Measurements from ENCODE around the gene NCOA7. TPM values are rescaled to one million over a fixed set of nuclear protein-coding genes. Genes with fewer than 3 reads are reported as not detected.

Gene NCOA7
- total and polyA plus RNA-seq, 2 of the 8 experiments (the other 6 are each of a cell fraction or from before 2014, with no cell fraction given), result 2.6 to 10.7 TPM

DNA sequence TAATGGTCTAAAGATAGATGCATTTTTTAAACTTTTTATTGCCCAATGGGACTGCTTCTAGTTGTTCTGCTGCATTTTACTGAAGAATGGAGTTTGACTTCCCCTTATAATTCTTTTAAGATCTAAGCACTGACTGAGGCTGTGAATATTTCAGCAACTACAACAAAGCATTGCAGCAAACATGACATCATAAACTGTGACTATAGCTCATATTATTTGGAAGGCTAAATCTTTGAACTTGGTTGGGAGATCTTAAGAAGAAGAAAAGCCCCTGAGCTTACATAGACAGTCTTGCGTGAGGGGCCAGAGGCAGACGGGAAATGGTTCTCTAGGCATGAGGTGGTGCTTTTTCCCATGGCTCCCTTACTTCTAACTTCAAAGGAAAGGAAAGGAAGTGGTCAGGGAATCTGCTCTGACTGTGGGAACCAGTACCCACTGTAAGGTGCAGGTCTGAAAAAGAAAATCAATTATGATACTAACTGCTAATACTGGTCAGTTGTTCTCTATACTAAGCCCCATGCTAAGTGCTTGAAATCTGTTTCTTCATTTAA, 26.6 kb upstream of the NCOA7 start:
- Histone ChIP-seq H3K9ac (replicated peaks in 1 of 4; ENCODE audit: extremely low read depth in 1 of 4, low read depth in 3 of 4, low read length in 3 of 4) (no peak overlapping the region), H4K8ac (ENCODE audit: extremely low read depth, insufficient read depth, low read length) (no peak overlapping the region), H3K27me3 (replicated peaks in 1 of 4; ENCODE audit: control insufficient read depth in 3 of 4, extremely low read depth in 1 of 4, insufficient read depth in 3 of 4, low read length in 3 of 4) (no peaks in the 10 kb centered on the region), H3K4ac (replicated peaks; ENCODE audit: insufficient read length, low read depth, low read length) (no peak overlapping the region), H2AFZ (ENCODE audit: low read length) (no peak overlapping the region), H4K91ac (replicated peaks; ENCODE audit: insufficient read length, low read length) (no peak overlapping the region), H3K4me3 (ENCODE audit: extremely low read depth in 1 of 4, insufficient read depth in 2 of 4, low read depth in 3 of 4, low read length in 4 of 4) (no peak overlapping the region), H2BK15ac (ENCODE audit: low read length) (no peak overlapping the region), H3K23ac (ENCODE audit: insufficient read length) (no peak overlapping the region), H3K14ac (ENCODE audit: insufficient read length) (no peak overlapping the region), H2BK12ac (ENCODE audit: low read depth, low read length) (no peak overlapping the region), H3K4me1 (replicated peaks in 1 of 4; ENCODE audit: control insufficient read depth in 3 of 4, insufficient read depth in 4 of 4, low read length in 3 of 4) (no peaks in the 10 kb centered on the region), H3K27ac (ENCODE audit: low read depth, low read length) (no peak overlapping the region), H3K9me3 (ENCODE audit: insufficient read depth in 2 of 2, low read depth in 1 of 2, low read length in 1 of 2) (no peaks in the 10 kb centered on the region), H3K79me2 (ENCODE audit: control insufficient read depth in 1 of 2, insufficient read depth in 2 of 2, low read length in 2 of 2) (no peaks in the 10 kb centered on the region), H3K56ac (replicated peaks; ENCODE audit: insufficient read length, low read depth, low read length) (no peak overlapping the region), H3K18ac (ENCODE audit: extremely low read depth, low read length) (no peak overlapping the region), H2AK5ac (ENCODE audit: low read depth, low read length) (no peak overlapping the region), H2BK20ac (ENCODE audit: low read length) (no peak overlapping the region), H4K5ac (ENCODE audit: insufficient read length, low read depth, low read length) (no peak overlapping the region), H2BK120ac (replicated peaks; ENCODE audit: low read depth, low read length) (no peak overlapping the region), H2BK5ac (ENCODE audit: low read depth, low read length) (no peak overlapping the region), H3K36me3 (ENCODE audit: control insufficient read depth in 2 of 4, insufficient read depth in 4 of 4, low read length in 3 of 4) (peaks cover 0 to 11% (median 5%) of the 10 kb centered on the region in 4 experiments; a peak in 3 of 8 replicates), H3K79me1 (ENCODE audit: low read depth, low read length) (no peaks in the 10 kb centered on the region), H3K23me2 (ENCODE audit: low read depth, low read length) (no peaks in the 10 kb centered on the region), H3K4me2 (ENCODE audit: insufficient read depth in 1 of 2, low read depth in 2 of 2, low read length in 2 of 2) (no peak overlapping the region), H4K20me1 (replicated peaks in 1 of 2; ENCODE audit: control insufficient read depth in 1 of 2, insufficient read depth in 2 of 2, low read length in 2 of 2) (peaks cover 0 to 3% of the 10 kb centered on the region in 2 experiments)
- FAIRE-seq (no peak), DNase-seq (ENCODE audit: low read depth in 1 of 2, low spot score in 2 of 2) (no peak)
- WGBS, 2 experiments (ENCODE audit: extremely low coverage in 1 of 2, insufficient coverage in 1 of 2, insufficient read length in 1 of 2, insufficient replicate concordance in 2 of 2, low coverage in 1 of 2, low lambda C conversion rate in 2 of 2, missing lambda C conversion rate in 1 of 2), result 83% methylated on average over 2 of the region's 2 CpGs; no CpG with 5 or more reads in 1 of the 2 experiments
- CTCF ChIA-PET (ENCODE audit: partially characterized antibody), result interaction anchor here (1.1 to 7.0 kb wide), 7 partner anchors 9 to 459 kb away, joined by 3 to 120 read pairs (median 3); no protein-coding TSS in a partner anchor
- POLR2A ChIA-PET (ENCODE audit: partially characterized antibody), result interaction anchor here (0.7 to 2.4 kb wide), 3 partner anchors 17 to 450 kb away, joined by 3 to 6 read pairs (median 5); no protein-coding TSS in a partner anchor
- no peak for TF ChIP-seq CTBP2 (IDR thresholded peaks at IDR 0.05; ENCODE audit: borderline replicate concordance, insufficient read depth, insufficient read length, low read length)
- TF ChIP-seq HDAC2 (IDR thresholded peaks at IDR 0.05; ENCODE audit: borderline replicate concordance in 1 of 2, low read depth in 2 of 2, low read length in 2 of 2), result no peak
- no peak for TF ChIP-seq KDM5A (IDR thresholded peaks at IDR 0.05; ENCODE audit: low read length)
- TF ChIP-seq SIRT6 (IDR thresholded peaks at IDR 0.05; ENCODE audit: low read length), result no peak
- TF ChIP-seq YY1 (IDR thresholded peaks at IDR 0.05; ENCODE audit: low read depth, low read length), result no peak
- no peak for TF ChIP-seq RNF2 (IDR thresholded peaks at IDR 0.05; ENCODE audit: borderline replicate concordance, low read depth, low read length, missing control alignments, poor library complexity, severe bottlenecking)
- TF ChIP-seq TCF12 (IDR thresholded peaks at IDR 0.05; ENCODE audit: low read depth, low read length), result no peak
- TF ChIP-seq EZH2 (IDR thresholded peaks at IDR 0.05; ENCODE audit: low read depth, low read length, severe bottlenecking), result no peak
- no peak for TF ChIP-seq RFX5 (IDR thresholded peaks at IDR 0.05; ENCODE audit: borderline replicate concordance, low read depth, low read length)
- no peak for TF ChIP-seq MAFK (IDR thresholded peaks at IDR 0.05; ENCODE audit: low read depth, low read length)
